Measurements from ENCODE around the gene MPPED2.

- TF ChIP-seq ZNF451 (CRISPR knock-in tag; IDR thresholded peaks at IDR 0.05) (no peak), ZFP62 (CRISPR knock-in tag; IDR thresholded peaks at IDR 0.05) (no peak), SRF (IDR thresholded peaks at IDR 0.05; ENCODE audit: low read depth, low read length) (no peak), ZNF766 (CRISPR knock-in tag; IDR thresholded peaks at IDR 0.05; ENCODE audit: borderline replicate concordance) (no peak), RAD51 (IDR thresholded peaks at IDR 0.05; ENCODE audit: borderline replicate concordance) (no peak), REST (IDR thresholded peaks at IDR 0.05; ENCODE audit: borderline replicate concordance in 1 of 2, low read depth in 1 of 2, low read length in 2 of 2) (no peak), WIZ (CRISPR knock-in tag; IDR thresholded peaks at IDR 0.05) (no peak), CHD2 (IDR thresholded peaks at IDR 0.05; ENCODE audit: low read depth, low read length) (no peak), CTCF (CRISPR knock-in tag; IDR thresholded peaks at IDR 0.05) (no peak)
- TF ChIP-seq, protein P1, sequence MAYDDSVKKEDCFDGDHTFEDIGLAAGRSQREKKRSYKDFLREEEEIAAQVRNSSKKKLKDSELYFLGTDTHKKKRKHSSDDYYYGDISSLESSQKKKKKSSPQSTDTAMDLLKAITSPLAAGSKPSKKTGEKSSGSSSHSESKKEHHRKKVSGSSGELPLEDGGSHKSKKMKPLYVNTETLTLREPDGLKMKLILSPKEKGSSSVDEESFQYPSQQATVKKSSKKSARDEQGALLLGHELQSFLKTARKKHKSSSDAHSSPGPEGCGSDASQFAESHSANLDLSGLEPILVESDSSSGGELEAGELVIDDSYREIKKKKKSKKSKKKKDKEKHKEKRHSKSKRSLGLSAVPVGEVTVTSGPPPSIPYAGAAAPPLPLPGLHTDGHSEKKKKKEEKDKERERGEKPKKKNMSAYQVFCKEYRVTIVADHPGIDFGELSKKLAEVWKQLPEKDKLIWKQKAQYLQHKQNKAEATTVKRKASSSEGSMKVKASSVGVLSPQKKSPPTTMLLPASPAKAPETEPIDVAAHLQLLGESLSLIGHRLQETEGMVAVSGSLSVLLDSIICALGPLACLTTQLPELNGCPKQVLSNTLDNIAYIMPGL (CRISPR knock-in tag; IDR thresholded peaks at IDR 0.05; ENCODE audit: borderline replicate concordance in 1 of 2, low read depth in 1 of 2): no peak
Measured at GRCh38 chr11:30508594-30508993, 77.6 kb downstream of the MPPED2 start.
